GM03348 (cell line): Measurements from ENCODE around the gene KRT9.

Experiments used
- DNase-seq: peaks from one replicate; pipeline ENCODE4 v3.0.0; 2012; ENCODE audit warnings: low spot score

KRT9 gene

GRCh38 chr17:41528959-41529353 is 42.9 kb downstream of the KRT9 start:
- DNase-seq: no peak

GRCh38 chr17:41527063-41528023 is 44.5 kb downstream of the KRT9 start:
- DNase-seq: peak; percentile 43

- no peak for DNase-seq
Measured at GRCh38 chr17:41524261-41524660, 47.6 kb downstream of the KRT9 start.

- DNase-seq: no peak
Measured at GRCh38 chr17:41523787-41524186, 48.1 kb downstream of the KRT9 start.

- DNase-seq: no peak
Measured at GRCh38 chr17:41523225-41523593, 48.6 kb downstream of the KRT9 start.

GRCh38 chr17:41522301-41523224 is 49.3 kb downstream of the KRT9 start:
- no peak for DNase-seq

- peak; percentile 71 for DNase-seq
Measured at GRCh38 chr17:41521574-41522261, 50.1 kb downstream of the KRT9 start.

- no peak for DNase-seq
Measured at GRCh38 chr17:41520821-41521521, 50.9 kb downstream of the KRT9 start.

GRCh38 chr17:41519501-41520224 is 52.2 kb downstream of the KRT9 start:
- DNase-seq: no peak

GRCh38 chr17:41518789-41519449 is 52.9 kb downstream of the KRT9 start, which contains the start of gene KRT15:
Gene KRT15, minus strand, starts transcription at chr17:41518890. Its CDS starts 63 bp downstream, at chr17:41518827.
- DNase-seq: no peak

- no peak for DNase-seq
Measured at GRCh38 chr17:41518031-41518430, 53.8 kb downstream of the KRT9 start.

- DNase-seq: no peak
Measured at GRCh38 chr17:41516830-41517283, 55.0 kb downstream of the KRT9 start.

GRCh38 chr17:41516147-41516829 is 55.6 kb downstream of the KRT9 start:
- DNase-seq: no peak
